ENCODE results near the gene ABLIM2.

The ABLIM2 gene

DNA sequence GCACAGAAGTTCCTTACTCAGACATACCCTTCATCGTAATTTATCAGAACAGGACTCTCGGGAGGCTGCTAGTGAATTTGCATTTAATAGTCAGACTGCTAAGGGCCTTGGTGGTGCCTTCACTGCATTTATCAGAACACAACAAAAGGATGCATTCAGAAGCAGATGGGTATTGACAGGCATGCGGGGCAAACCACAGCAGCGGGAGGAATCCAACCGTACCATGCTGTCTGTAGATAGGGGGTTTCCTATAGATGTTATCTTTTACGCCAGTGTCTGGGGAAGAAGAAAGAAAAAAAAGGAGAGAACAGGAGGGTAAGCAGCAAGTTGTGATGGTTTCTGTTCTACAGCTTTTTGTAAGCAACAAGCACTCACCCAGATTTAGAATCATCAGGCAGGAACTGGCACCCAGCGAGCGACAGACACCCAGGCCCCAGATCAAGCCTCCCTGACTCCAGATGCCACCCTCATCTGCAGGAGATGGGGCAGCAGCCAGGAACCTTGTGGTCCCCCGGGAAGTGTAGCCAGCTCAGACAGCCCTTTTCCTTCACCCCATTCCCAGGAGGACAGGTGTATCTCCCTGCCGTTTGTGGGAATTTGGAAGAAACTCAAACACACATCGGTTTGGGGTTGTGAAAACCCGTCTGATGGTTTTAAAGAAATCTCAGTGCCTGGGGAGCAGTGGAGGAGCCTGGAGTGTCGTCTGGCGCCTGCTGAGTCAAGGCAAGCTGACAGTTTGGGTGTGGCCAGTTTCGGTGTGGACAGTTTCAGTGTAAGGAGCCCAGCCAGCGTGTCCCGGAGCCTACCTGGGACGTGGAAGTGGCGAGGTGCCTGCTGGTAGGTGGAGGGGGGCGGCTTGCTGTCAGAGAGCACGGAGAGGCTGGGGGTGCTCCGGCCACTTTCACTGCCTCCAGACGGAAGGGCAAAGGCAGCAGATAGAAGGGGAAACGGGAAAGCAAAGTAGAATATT is 138.9 kb downstream of the ABLIM2 start:
- no peak for DNase-seq

DNA sequence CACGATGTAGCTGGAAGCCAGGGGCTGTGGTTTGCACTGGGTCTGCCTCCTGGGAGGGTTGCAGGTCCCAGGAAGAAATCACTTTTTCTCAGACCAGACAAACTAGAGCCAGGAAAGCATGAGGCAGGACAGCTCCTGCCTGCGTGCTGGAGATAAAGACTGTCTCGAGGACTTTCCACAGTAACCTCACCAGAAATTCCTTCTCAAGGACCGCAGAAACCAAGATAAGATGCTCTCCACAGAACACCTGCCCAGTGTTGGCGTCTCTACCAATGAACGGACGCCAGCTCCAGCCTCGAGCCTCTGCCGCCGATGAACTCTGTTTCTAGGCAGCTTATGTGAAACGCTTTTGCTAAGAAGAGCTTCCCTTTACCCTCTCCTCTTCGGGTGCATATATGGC is 142.1 kb downstream of the ABLIM2 start:
- DNase-seq = no peak

DNA sequence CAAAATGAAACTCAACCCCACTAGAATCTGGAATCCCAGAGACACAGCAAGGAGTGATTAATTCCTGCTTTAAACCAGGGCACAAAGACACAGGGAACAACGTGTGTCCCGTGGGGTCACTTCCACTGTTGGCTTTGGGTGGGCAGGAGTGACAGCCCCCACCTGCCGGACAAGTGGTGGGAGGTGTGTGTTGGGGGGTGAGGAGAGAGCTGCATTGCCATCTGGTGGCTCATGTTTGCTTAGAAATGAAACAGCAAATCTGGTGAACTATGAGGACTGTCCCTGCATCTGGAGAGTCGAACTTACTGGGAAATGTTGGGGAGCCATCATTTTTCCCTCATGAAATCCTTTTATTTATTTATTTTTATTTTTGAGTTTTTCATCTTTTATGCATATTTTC is 143.1 kb downstream of the ABLIM2 start:
- DNase-seq = no peak

DNA sequence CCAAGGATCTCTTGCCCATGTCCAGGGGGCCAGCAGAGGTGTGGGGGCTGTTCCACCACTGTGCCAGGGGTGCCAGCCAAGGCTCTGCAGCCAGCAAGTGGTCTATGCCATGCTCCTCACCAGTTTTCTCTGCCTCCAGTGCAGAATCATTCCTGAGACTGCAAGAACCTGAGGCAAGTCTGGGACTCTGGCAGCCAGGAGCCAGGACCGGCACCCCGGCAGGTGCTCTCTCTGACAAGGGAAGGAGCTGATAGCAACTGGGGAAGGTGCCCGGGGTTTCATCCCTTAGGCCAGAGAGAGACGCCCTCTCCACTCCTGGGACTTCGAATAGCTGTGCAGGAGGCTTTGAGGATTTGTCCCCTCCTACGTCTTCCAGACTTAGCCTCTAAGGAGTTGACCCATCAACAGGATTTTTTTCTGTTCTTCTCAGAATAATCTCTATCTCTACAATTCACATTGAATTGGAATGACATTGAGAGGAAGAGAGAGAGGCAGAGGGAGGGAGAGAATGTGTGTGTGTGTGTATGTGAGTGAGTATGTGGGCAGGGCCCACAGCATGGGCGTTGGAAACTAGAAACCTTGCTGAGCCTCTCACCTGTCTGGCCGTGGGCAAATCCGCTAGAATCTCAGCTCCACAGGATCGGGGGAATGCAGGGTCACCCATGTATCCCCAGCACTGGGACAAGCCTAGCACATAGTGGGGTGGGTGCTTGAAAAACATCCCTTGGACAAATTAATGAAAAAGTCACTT is 144.5 kb downstream of the ABLIM2 start:
- DNase-seq = no peak

DNA sequence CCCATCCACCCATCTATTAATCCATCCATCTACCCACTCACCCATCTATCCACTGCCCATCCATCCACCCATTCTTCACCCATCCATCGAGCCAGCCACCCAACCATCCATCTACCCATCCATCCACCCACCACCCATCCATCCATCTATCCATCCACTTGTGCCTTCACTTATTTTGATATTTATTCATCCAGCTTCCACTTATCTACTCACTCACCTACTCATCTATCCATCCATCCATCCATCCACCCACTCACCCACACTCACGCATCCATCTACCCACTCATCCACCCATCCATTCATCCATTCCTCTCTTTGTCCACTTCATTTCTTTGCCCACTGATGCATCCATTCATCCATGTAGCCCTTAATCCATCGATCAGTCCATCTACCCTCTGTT is 146.1 kb downstream of the ABLIM2 start:
- no peak for DNase-seq

DNA sequence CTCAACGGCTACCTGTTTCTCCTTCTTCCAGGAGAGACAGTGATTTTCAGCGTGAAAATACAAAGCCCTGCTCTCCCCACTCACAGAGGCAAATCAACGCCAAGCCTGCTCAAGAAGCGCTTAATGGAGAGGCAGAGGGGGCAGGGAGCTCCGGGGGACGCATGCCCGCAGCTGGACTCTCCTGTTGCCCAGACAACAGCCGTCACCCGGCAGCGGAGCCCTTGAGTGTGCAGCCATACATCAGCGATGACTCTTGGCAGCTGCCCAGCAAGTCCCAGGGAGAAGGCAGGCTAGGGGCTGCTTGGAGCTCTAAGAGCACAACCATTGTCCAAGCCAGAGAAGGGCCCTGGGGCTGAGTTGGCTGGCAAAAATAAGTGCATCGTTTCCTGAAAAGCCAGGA is 148.0 kb downstream of the ABLIM2 start:
- no peak for DNase-seq

DNA sequence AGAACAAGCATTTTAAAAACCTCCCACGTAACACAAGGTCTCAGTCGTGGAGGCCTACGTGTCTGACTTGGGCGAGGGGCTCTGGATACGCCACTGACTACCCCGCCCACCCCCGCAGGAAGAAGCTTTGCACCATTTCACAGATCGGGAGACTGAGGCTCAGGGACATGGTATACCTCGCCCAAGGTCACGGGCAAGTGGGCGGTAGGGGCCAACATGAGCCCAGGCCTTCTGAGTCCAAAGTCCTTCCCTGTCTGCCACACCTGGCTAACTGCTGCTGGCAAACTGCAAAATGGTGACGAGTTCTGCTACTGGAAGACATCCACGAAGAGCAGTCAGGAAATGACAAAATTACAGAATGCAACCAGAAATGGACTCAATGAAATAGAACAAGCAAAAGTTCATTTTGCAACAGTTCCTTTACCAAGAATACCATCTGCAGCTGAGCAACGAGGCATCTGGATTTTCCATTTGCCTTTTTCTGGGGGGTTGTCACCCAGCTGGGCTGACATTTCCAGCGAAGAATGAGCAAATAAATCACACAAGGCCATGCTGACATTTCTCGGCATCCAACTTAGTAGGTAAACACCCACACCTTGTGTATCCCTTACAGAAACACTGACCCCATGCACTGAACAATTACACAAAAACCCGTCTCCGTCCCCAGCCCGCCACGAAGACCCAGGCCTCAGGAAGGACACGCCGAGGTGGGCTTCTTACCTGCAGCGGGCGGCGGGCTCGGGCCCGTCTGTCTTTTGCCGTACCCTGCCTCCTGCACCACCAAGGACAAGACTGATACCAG is 148.7 kb downstream of the ABLIM2 start:
- no peak for DNase-seq

DNA sequence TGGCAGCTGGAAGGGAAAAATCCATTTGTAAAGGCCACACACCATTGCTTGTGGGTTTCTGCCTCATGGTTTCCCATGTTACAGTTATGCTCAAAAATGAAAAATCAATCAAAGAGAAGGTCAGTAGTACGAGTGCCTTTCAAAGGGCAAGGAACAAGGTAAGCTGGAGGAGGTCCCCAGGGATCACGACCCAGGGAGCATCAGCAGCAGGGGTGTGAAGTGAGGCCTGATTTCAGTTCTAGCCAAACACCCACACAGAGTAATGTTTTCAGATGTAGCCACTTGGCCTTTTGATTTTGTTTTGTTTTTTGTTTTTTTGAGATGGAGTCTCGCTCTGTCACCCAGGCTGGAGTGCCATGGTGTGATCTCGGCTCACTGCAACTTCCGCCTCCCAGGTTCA is 149.5 kb downstream of the ABLIM2 start:
- no peak for DNase-seq

DNA sequence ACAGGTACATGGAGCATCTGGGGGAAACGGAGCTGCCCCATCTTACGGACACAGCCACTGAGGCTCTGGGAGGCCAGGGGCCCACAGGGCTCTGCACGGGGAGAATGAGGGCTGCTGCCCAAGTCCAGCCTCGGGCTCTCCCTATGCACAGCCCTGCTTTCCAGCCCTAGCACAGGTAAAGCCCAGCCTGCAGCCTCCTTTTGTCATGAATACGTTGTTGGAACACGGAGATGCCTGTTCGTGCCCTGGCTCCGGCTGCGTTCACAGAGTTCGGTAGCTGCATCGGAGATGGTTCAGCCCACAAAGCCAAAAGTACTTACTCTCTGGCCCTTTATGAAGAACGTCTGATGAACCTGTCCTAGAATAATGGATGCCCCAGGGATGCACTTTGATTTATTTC is 150.2 kb downstream of the ABLIM2 start:
- no peak for DNase-seq

DNA sequence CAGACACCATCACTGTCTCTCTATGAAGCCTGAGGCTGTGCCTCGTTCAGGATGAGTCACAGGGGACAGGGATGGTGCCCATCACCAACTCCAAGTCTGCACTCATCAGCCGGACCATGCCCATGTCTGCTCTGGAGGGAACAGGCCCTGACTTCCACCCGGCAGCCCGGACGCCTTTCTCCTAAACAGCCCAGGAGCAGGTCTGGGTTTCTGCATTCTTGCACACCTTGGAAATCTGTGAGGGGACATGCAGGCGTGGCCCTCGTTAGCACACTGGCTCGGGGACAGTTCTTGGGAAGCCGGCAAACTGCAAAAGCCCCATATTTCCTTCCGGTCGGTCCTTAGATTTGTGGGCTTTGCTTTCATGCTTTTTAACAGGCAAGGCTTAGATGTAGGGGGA is 151.0 kb downstream of the ABLIM2 start:
- DNase-seq = no peak

DNA sequence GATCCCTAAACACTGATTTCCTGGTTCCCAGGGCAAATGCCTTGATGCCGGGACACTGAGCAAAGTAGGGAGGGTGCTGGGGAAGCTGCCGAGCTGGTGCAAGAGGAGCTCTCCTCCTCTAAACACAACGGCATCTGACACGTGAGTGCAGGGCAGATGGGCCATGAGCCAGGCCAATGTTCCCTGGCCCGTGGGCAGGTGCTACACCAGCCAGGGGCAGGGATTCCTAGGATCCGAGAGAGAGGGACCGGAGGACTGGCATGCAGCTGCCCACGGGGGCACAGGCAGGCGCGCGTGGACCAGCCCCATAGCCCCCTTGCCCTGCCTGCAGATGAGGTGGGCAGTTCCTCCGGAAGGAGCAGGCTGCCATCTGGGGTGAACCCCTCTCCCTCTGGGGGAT is 152.1 kb downstream of the ABLIM2 start:
- DNase-seq = no peak

DNA sequence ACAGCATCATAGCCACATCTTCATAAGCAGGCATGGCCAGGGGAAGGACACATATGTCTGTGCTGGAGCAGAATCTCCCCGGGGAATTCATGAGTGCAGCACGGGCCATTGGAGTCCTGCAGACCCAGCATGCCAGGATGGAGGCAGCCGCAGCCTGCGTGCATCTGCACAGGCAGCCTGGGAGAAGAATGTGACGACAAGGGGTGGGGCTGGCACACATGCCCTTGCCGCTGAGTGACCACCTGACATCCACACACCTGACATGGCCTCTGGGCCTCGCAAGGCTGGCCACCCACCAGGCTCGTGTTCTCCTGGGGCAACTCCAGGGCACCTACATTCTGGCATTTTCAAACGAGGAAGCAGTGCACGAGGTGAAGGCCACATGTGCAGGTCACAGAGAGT is 152.8 kb downstream of the ABLIM2 start:
- DNase-seq = no peak

DNA sequence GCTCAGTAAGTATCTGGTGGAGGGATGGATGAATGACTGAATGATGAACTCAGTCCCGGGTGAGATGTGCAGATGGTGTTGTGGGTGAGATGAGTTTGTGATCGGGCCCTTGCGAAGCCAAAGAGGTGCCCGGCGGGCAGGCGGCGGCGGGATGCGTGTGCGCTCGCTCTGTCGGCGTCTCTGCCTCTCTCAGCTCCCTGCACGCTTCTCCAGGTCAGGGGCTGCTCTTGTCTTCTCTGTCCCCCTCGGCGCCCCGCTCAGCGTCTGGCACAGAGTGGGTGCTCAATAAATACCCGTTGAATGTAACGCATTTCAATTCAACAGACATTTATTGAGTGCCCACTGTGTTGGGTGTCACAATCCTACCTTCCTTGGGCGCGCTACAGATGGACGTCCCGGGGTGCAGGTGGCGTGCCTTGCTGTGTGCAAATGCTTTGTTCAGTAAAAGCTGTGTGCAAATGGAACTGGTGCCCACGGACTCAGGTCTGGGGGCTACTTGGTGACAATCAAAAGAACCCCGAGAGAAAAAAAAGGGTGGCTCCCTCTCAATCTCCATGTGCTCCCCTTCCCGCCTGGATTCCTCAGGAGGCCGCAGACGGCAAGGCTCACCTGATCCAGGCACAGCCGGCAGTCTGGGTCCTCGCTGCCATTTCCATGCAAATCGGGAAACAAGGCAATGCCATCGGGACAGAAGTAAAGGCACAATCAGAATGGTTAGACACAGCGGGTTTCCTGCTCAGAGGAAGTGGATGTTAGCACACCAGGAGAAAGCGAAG is 153.4 kb downstream of the ABLIM2 start:
- no peak for DNase-seq

DNA sequence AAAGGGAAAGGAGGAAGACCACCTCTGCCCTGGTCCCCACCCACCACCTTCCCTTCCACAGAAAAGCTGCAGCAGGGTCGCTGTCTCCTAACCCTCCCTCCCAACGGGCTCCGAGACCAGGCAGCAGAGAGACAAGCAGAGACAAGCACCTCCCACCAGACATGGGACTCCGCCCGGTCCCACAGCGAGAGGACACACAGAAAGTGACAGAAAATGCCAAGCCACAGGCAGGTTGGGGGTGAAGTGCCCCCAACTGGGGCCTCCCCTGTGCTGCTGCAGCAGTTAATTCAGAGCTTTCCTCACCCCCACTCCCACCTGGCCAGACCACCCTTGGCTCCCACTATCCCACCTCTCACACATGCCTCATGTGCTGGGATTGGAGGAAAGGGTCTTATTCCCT is 154.5 kb downstream of the ABLIM2 start:
- DNase-seq = no peak

DNA sequence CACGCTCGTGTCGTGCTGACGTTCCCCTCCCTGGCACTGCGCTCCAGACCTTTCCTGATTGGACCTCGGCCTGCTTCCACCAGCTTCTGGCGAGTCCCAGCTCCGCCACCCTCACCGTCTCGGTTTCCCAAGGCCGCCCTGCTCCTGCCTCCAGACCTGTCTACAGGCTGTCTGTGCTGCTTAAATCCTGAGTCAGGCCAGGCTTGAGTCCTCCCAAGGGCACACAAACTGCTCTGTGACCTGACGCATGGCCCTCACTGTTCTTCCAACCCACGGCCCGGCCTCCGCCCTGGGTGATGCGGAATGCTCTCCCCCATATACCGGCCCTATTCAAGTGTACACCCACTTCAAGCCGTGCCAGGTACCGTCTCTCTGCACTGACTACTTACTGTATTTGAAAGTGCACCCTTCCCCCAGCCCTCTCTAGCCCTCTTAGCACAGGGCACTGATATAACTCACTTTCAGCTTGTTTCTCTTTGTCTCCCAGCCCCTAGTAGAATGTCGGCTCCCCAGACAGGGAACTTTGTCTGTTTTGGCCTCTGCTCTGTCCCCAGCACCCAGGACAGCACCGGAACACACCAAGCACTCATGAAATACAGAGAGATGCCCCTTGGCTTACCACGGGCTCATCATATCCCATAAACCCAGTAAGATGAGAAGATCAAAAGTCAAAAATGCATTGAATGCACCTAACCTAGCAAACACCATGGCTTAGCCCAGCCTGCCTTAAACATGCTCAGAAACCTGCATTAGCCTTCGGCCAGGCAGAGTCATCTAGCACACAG is 155.9 kb downstream of the ABLIM2 start:
- DNase-seq = no peak

DNA sequence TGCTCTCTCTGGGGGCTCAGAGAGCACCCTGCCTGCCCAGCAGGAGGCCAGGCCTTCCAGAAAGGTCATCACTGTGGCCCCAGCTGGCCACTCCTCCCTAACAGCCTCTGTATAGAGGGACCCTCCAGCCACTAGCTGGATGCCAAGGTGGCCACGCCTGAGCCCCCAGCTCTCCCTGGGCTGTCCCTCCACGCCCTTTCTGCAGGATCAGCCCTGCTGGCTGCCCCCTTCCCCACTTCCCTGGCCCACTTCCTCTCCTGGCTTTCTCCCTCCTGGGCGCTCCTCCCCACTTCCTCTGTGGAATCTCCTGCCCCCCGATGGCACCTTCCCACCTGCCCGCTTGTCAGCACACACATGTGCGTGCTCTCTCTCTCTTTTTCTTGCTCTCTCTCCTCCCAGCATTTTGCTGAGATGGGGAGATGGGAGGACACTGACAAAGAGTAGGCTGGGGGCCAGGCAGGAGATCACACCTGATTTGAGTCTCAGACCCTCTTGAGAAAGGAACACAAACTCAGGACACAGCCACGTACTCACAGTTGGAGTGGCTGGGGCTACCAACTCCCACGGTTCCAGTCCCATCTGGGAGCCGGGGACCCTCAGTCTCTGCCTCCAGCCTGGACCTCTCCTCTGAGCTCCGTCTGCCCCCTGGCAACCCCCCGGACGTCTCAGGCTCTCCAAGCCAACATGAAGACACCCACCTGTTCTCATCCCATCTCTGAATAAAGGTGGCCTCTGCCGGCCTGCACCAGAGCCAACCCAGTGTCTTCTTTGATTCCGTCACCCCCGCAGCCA is 156.9 kb downstream of the ABLIM2 start:
- DNase-seq = no peak

DNA sequence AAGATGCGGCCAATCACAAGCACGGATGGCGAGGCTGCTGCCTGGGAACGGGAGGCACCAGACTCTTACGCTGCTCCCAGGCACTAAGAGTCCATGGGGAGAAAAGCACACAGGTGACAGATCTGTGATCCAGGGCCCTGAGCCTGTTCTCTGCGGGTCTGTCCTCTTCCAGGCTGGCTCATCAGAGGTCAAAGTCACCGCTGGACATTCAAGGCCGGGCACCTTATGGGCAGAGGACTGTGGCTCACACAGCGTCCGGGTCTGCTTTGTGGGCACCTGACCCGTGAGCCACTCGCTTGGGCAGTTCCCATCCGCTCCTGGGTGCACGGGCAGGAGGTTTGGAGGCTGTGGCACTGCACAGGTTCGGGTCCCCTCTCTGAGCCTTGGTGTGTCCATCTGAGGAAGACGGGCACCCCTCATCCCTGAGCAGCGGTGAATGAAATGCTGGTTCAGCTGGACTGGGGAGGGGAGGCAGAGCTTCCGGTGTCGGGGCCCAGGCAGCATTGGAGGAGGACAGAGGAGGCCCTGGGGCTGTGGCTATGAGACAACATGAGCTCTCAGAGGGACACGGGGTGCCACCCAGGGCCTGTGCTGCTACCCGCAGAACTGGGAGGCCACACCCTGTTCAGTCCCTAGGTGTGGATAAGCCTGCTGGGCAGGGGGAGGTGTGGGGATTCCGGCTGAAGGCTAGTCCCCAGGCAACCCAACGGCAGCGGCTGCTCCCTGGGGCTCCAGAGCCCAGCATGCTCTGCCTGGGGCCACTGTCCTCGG is 157.7 kb downstream of the ABLIM2 start:
- DNase-seq = no peak

DNA sequence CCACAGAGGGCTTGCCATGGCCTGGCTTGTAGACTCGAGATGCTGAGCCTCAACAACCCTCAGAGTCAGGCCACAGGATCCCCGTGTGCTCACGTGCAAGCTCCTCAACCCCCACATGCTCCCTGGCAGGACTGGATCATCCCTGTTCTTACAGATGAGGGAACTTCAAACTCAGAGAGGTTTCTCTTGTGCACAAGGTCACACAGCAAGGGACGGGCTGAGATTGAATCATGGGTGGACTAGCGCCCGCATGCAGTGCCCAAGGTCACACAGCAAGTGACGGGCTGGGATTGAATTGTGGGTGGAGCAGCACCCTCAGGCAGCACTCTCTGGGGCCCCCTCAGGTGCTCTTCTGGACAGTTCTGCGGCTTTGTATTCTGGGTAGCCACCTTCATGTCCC is 158.4 kb downstream of the ABLIM2 start:
- DNase-seq = no peak

DNA sequence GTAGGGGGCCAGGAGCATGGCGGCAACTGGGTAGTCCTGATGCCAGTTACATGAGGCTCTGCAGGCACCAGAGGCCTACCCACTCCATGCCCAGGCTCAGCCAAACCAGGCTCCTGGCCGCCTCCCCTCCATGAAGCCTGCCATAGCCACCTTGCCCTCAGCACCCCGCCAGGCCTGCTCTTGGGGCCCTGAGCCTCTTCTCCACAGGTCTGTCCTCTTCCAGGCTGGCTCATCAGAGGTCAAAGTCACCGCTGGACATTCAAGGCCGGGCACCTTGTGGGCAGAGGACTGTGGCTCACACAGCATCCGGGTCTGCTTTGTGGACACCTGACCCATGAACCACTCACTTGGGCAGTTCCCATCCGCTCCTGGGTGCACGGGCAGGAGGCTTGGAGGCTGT is 158.9 kb downstream of the ABLIM2 start:
- DNase-seq = no peak

DNA sequence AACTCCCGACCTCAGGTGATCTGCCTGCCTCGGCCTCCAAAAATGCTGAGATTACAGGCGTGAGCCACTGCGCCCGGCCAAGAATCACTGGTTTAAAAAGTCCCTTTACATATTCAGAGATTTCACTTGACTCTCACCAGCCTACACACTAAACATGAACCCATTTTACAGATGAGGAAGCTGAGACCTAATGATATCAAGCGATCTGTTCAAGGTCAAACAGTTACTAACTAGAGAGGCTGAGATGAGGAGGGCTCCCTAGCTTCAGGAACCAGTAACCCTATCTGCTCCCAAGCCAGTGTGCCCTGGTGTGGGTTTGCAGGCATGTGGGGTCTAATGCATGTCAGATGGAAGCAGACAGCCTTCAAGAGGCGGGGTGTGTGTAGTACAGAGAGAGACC is 159.3 kb downstream of the ABLIM2 start:
- DNase-seq = no peak
